ENCODE measurements around the gene LARGE1. TPM values are rescaled to one million over a fixed set of nuclear protein-coding genes. Genes with fewer than 3 reads are reported as not detected.

Gene LARGE1
- polyA plus RNA-seq, 3 donors from 2014 or later = 0.04 to 0.29 TPM; not detected in 1

DNA sequence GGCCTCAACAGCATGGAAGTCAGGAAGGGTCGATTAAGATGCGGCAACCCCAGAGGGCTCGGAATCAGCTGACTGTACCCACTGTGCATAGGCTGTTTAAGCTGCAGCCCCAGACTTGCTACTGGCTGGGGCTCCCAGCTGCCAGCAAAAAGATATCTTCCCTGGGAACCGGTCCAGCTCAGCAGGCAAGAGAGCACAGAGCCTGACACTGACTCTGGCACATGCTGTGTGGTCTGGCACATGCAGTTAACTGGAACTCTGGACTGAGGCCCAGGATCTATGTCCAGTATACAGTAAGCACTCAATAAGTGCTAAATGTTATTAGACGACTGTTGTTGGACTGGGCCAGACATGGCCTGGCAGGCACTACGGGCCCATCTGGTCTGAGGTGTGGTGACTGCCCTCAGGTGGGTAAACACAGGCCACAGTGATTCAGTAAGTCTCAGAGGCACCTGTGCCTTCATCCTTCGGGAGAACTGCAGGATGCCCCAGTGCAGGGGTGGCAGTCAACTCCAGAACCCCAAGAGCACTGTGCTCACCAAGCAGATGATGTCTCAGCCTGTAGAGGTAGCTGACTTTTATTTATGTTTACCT is 87.6 kb downstream of the LARGE1 start:
- no peaks in the 10 kb centered on the region for H3K9me3 Mint-ChIP-seq

DNA sequence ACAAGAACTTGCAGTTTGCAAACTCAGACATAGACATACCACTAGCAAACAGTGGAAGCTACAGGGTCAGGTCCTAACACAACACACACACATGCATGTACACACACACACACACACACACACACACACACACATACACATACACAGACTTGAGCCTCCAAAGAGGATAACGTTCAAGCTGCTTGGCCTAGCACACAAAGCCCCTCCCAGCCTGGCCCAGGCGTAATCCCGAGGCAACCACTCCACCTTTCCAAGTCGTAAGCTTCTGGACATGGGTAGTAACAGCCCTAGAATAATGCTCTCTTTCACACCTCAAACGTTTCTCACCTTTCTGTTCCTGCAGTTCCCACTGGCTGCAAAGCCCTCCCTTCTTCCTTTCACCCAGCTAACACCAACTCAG is 88.6 kb downstream of the LARGE1 start:
- no peaks in the 10 kb centered on the region for H3K27me3 Mint-ChIP-seq (ENCODE audit: low read depth in 3 of 3)
- H3K27ac Mint-ChIP-seq = no peak overlapping the region
- H3K36me3 Mint-ChIP-seq = no peaks in the 10 kb centered on the region
- no peaks in the 10 kb centered on the region for H3K9me3 Mint-ChIP-seq
- no peak overlapping the region for H3K4me3 Mint-ChIP-seq
- H3K4me1 Mint-ChIP-seq = peaks cover 5 to 7% of the 10 kb centered on the region in 2 donors
- no peak for DNase-seq

More for the DNA sequence above, 87.6 kb downstream of the LARGE1 start:
- no peaks in the 10 kb centered on the region for H3K36me3 Mint-ChIP-seq
- DNase-seq = no peak
- no peak overlapping the region for H3K27ac Mint-ChIP-seq
- no peaks in the 10 kb centered on the region for H3K27me3 Mint-ChIP-seq (ENCODE audit: low read depth in 3 of 3)
- peaks cover 5 to 7% of the 10 kb centered on the region in 2 donors for H3K4me1 Mint-ChIP-seq
- no peak overlapping the region for H3K4me3 Mint-ChIP-seq

DNA sequence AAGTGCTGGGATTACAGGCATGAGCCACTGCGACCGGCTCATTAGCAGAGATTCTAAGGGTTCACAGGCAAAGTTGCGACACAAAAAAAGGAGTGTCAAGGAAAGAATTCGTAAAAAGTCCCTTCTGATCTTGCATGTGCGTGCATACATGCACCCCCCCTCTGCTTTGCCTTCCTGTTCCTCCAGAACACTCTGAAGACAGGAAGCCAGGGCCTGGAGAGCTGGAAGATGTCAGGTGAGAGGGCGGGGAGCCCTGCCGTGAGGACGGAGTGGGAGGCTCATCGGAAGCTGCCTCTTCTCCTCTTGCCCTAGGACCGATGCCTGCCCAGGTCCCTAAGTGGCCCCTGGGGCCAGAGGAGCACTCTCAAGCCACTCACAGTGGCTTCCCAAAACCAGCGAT is 89.1 kb downstream of the LARGE1 start:
- no peaks in the 10 kb centered on the region for H3K9me3 Mint-ChIP-seq
- peaks cover 5 to 7% of the 10 kb centered on the region in 2 donors for H3K4me1 Mint-ChIP-seq
- no peaks in the 10 kb centered on the region for H3K27me3 Mint-ChIP-seq (ENCODE audit: low read depth in 3 of 3)
- no peak overlapping the region for H3K27ac Mint-ChIP-seq
- no peak for DNase-seq
- no peaks in the 10 kb centered on the region for H3K36me3 Mint-ChIP-seq
- H3K4me3 Mint-ChIP-seq = no peak overlapping the region

DNA sequence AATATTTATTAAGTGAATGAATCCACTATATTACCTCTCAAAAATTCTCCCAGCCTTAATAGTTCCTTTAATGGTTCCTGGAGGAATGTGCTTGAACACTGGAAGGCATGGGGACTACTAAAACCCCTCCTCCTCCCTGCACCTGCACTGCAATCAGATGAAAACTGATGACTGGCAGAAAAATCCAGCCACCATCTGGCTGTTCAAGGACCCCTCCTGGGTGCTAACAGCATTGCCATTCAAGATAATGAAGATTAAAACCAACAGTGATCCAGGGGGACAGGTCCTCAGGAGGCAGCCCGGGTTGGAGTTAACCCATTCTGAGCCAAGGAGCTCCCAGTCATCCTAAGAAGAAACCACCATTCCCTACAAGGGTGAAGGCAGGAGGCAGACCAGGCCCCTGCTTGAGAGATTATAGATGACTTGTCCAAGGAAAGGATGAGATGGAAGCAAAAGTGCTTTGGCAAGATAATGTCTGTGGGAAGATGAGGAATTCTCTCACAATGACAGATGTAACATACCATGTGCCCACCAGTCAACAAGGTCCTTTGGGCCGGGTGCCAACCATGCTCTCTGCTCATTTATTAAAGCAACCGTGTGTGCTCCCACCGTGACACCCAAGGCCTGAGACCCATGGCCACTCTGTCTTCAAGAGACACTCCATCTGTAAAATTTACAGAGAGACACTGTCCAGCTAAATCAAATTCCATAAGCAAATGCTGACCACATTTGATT is 90.6 kb downstream of the LARGE1 start:
- DNase-seq = no peak
- Mint-ChIP-seq H3K27me3 (ENCODE audit: low read depth in 3 of 3) (peaks cover 0 to under 1% (median 0%) of the 10 kb centered on the region in 3 donors), H3K4me1 (peaks cover 5 to 7% of the 10 kb centered on the region in 2 donors), H3K4me3 (no peak overlapping the region), H3K27ac (no peak overlapping the region), H3K9me3 (no peaks in the 10 kb centered on the region), H3K36me3 (no peaks in the 10 kb centered on the region)

DNA sequence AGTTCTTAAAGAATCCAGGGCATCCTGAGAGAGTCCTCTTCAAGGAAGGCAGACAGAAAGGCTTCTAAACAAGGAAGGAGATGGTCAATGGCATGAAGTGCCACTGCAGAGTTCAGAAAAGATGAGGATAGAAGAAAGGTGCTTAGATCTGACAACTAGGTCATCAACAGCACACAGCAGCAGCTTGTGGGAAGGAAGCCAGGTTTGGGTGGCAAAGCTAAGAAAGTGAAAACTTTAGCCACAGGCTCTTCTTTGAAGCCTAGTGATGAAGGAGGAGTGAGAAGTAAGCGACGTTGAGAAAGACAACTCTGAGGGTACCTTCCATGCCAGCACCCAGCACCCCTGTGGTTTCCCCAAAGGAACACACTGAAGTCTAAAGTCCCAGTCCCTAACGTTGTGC is 92.0 kb downstream of the LARGE1 start:
- Mint-ChIP-seq H3K4me3 (no peak overlapping the region), H3K36me3 (no peaks in the 10 kb centered on the region), H3K27ac (no peak overlapping the region), H3K4me1 (peaks cover 5 to 7% of the 10 kb centered on the region in 2 donors), H3K27me3 (ENCODE audit: low read depth in 3 of 3) (peaks cover 0 to 4% (median 0%) of the 10 kb centered on the region in 3 donors), H3K9me3 (no peaks in the 10 kb centered on the region)
- no peak for DNase-seq

DNA sequence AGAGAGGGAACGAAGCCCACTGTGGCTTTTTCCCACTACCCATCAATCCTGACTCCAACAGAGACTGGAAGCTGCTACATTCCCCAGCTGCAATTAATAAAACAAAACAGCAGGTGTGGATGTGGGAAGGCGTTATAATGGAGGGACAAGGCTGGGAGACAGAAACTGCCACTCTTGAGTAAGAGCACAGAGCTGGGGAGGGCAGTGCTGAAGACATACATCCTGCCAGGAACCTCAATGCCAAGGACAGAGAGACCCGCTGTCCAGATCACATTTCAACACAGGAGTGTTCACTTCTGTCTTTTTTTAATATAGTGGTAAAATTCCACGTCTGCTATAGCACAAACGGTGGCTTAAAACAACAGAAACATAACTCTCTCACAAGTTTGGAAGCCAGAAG is 94.5 kb downstream of the LARGE1 start:
- H3K27me3 Mint-ChIP-seq (ENCODE audit: low read depth in 3 of 3) = peaks cover 0 to 4% (median 0%) of the 10 kb centered on the region in 3 donors
- no peak for DNase-seq
- no peak overlapping the region for H3K27ac Mint-ChIP-seq
- H3K4me1 Mint-ChIP-seq = peaks cover 5 to 7% of the 10 kb centered on the region in 2 donors
- no peak overlapping the region for H3K4me3 Mint-ChIP-seq
- H3K9me3 Mint-ChIP-seq = no peaks in the 10 kb centered on the region
- no peaks in the 10 kb centered on the region for H3K36me3 Mint-ChIP-seq

DNA sequence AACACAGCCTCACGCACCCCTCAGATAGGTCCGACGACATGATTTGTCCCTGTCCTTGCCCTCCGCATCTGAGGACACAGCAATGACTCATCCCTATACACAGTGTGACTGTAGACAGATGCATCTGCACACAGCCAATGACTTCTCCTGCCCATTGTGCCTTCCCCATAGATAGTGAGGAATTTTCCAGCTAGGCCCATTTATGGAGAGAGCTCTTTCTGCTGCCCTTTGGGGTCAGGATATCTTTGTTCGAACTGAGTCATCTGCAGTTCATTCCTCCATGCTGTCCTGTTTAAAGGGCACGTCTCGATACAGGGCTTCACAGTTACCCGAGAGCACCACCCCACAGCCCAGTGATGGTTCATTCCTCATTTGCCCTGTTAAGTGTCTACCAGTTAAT is 96.7 kb downstream of the LARGE1 start:
- H3K36me3 Mint-ChIP-seq = no peaks in the 10 kb centered on the region
- no peak overlapping the region for H3K27ac Mint-ChIP-seq
- peaks cover 0 to 4% (median 0%) of the 10 kb centered on the region in 3 donors for H3K27me3 Mint-ChIP-seq (ENCODE audit: low read depth in 3 of 3)
- H3K9me3 Mint-ChIP-seq = peaks cover 0 to 2% (median 0%) of the 10 kb centered on the region in 6 donors
- peaks cover 3 to 7% of the 10 kb centered on the region in 2 donors for H3K4me1 Mint-ChIP-seq
- no peak overlapping the region for H3K4me3 Mint-ChIP-seq
- no peak for DNase-seq

DNA sequence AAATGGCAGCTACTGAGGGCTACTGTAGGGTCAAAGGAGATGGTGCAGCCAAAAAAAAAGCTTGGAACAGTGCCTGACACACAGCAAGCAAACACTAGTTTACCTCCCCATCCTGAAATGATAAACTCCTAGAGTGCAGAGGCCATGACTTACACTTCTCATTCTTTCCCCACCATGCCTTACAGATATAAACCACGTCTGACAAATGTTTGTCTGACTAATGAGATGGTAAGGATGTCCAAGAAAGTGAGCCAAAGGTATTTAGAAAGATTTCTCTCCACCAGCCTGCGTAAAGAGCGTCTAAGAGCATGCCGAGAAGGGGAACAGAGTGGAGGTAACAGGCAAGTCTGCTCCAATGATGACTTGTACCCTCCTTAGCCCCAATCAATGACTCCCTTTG is 99.0 kb downstream of the LARGE1 start:
- H3K4me3 Mint-ChIP-seq = no peak overlapping the region
- no peaks in the 10 kb centered on the region for H3K36me3 Mint-ChIP-seq

DNA sequence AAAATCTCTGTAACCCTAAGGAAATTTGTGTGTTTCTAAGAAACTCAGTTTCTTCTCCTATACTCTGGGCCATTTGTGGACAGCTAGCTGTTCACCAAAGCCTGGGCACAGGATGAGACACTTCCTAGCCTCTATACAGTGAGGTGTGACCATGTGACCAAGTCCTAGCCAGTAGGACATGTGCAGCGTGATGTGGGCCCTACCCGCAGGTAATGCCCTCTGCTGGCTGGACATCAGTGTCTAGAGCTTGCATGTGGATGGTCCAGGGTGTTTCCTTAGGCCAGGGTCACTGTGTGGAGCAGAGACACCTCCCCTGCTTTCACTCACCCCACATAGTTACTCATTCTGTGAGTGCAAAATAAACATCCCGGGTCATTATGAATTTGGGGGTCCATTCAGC is 100.5 kb downstream of the LARGE1 start:
- Mint-ChIP-seq H3K36me3 (peaks cover 0 to 2% (median 0%) of the 10 kb centered on the region in 3 donors), H3K27ac (no peak overlapping the region), H3K4me1 (no peaks in the 10 kb centered on the region), H3K27me3 (ENCODE audit: low read depth in 3 of 3) (peaks cover 0 to 3% (median 2%) of the 10 kb centered on the region in 3 donors), H3K4me3 (no peak overlapping the region), H3K9me3 (peaks cover 0 to 17% (median 4%) of the 10 kb centered on the region in 6 donors)
- no peak for DNase-seq

More for the DNA sequence above, 99.0 kb downstream of the LARGE1 start:
- Mint-ChIP-seq H3K9me3 (peaks cover 0 to 8% (median 2%) of the 10 kb centered on the region in 6 donors), H3K27me3 (ENCODE audit: low read depth in 3 of 3) (peaks cover 0 to 4% (median 0%) of the 10 kb centered on the region in 3 donors), H3K4me1 (no peaks in the 10 kb centered on the region), H3K27ac (no peak overlapping the region)
- no peak for DNase-seq

DNA sequence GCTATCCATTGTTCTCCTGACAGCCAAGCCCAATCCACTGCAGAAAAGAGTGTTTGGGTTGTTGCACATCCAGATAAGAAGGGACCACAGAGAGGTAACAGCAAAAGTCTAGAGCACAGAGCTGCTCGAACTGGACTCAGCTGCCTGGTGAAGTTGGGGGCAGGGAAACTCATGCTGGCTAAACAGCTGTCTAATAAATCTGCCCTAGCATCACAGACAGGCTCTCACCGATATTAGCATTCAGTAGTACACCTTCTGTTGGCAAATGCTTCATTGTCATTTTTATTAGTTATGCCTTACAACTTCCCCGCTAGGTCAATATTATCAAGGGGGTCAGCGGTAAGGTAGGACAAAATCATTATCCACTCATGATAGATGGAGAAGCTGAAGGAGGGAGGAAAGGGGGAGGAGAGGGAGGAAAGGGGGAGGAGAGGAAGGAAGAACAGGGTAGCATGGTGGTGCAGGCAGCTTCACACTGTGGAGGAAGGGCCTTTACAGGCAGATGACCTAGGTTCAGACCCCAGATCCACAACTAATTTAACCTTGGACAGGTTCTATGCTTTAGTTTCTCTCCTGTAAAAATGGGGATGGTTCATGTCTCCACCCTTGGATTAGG is 102.7 kb downstream of the LARGE1 start:
- no peak for DNase-seq
- Mint-ChIP-seq H3K27ac (no peak overlapping the region), H3K4me1 (no peaks in the 10 kb centered on the region), H3K9me3 (peaks cover 0 to 19% (median 4%) of the 10 kb centered on the region in 6 donors), H3K36me3 (peaks cover 0 to 3% (median 0%) of the 10 kb centered on the region in 3 donors), H3K27me3 (ENCODE audit: low read depth in 3 of 3) (peaks cover 0 to 2% (median 0%) of the 10 kb centered on the region in 3 donors), H3K4me3 (no peak overlapping the region)

DNA sequence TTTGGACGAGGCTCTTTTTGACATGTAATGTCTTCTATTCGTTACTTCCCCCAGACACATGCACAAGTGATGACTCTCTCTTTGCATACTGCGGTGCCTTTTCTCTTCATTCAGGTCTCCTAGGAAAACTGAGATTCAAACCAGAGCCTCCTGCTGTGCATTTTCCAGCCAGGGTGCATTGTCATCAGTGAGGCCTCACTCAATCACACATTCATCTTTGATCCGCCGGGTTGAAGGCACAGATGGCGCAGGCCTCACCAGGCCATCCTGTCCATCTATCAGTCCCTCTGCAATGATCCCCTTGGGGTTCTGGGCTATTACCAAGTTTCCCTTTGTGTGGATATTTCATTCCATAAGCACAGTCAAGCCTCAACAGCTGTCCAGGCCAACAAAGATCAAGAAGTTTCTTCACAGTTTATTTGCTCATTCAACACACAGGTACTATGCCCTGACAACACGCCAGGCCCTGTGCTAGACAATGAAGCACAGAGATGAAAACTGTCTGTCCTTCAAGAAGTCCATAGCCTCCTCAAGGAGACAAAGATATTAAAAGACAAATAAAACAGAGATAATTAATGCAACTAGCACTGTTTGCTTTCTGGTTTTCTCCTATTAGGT is 107.8 kb downstream of the LARGE1 start:
- Mint-ChIP-seq H3K4me1 (peaks cover 0 to 2% of the 10 kb centered on the region in 2 donors), H3K9me3 (peaks cover 0 to 22% (median 2%) of the 10 kb centered on the region in 6 donors), H3K36me3 (peaks cover 0 to 3% (median 0%) of the 10 kb centered on the region in 3 donors), H3K27ac (no peak overlapping the region), H3K4me3 (no peak overlapping the region), H3K27me3 (ENCODE audit: low read depth in 3 of 3) (peaks cover 0 to 5% (median 0%) of the 10 kb centered on the region in 3 donors)
- no peak for DNase-seq

DNA sequence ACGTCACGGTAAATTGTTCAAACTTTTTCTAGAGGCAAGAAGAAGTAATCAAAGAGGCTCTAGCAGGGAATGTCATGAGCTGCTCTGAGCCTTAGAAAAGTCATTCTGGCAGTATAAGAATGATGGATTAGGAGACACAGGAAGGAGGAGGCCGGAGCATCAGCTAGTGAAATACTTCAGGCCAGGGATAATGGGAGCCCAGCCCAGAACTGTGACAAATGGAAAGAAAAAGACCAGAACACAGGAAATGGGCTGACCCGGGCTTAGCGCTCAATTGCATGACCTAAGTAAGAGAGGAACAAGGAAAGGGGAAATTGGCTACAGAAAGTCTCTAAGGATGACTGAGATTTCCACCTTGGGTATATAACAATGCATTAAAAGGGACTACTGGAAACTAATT is 108.6 kb downstream of the LARGE1 start:
- peaks cover 0 to 3% (median 0%) of the 10 kb centered on the region in 3 donors for H3K36me3 Mint-ChIP-seq
- H3K27me3 Mint-ChIP-seq (ENCODE audit: low read depth in 3 of 3) = peaks cover 0 to 5% (median 0%) of the 10 kb centered on the region in 3 donors
- H3K4me1 Mint-ChIP-seq = peaks cover 0 to 2% of the 10 kb centered on the region in 2 donors
- no peak overlapping the region for H3K27ac Mint-ChIP-seq
- no peak overlapping the region for H3K4me3 Mint-ChIP-seq
- DNase-seq = no peak
- H3K9me3 Mint-ChIP-seq = peaks cover 0 to 22% (median 1%) of the 10 kb centered on the region in 6 donors

DNA sequence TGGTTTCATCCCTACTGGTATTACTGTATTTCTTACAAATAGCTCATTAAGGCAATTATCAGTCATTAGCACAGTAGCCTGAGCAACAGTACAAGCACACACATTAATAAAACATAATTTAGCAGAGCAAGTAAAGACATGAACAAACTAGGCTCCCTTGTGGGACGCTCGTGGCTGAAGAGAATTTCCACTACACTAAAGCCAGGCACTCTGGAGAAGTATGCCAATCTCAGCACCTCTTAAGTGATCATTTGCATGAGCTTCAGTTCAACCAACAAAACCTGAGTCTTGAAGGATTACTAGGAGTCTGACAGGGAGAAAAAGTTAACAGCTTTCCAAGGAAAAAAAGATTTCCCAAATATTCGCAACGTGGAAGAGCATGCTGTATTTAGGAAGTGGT is 109.1 kb downstream of the LARGE1 start:
- Mint-ChIP-seq H3K27ac (no peak overlapping the region), H3K27me3 (ENCODE audit: low read depth in 3 of 3) (peaks cover 0 to 5% (median 0%) of the 10 kb centered on the region in 3 donors), H3K4me3 (no peak overlapping the region), H3K9me3 (peaks cover 0 to 20% (median 1%) of the 10 kb centered on the region in 6 donors), H3K36me3 (peaks cover 0 to 3% (median 0%) of the 10 kb centered on the region in 3 donors), H3K4me1 (peaks cover 0 to 2% of the 10 kb centered on the region in 2 donors)
- no peak for DNase-seq

Measured in immature natural killer cell (primary cell).